Vagina (tissue), 2 donors: ENCODE results near the gene KLKB1. TPM values are rescaled to one million over a fixed set of nuclear protein-coding genes. Genes with fewer than 3 reads are reported as not detected.

Experiments
- DNase-seq, 2 donors: peaks; one replicate each; pipeline ENCODE4 v3.0.0-alpha.2; 2017; ENCODE audit errors: extremely low spot score in 2 of 2
- H3K27ac ChIP-seq: fragments of 200-600 bp; sonication (generic); one replicate; pipeline ENCODE4 v1.5.1; 2019
- H3K27me3 ChIP-seq: fragments of 200-600 bp; sonication (generic); one replicate; pipeline ENCODE4 v1.5.1; 2019
- H3K36me3 ChIP-seq, 2 donors: fragments of 200-600 bp; sonication (generic); one replicate each; pipeline ENCODE4 v1.5.1; 2017 to 2019
- H3K4me1 ChIP-seq: fragments of 200-600 bp; sonication (generic); one replicate; pipeline ENCODE4 v1.5.1; 2019
- H3K4me3 ChIP-seq, 2 donors: fragments of 200-600 bp; sonication (generic); 1 replicate in 1 of 2; 2 replicates in 1 of 2; pipeline ENCODE4 v1.5.1; 2016 to 2019
- H3K9me3 ChIP-seq: fragments of 200-600 bp; sonication (generic); one replicate; pipeline ENCODE4 v1.5.1; 2019
- CTCF ChIP-seq, 3 experiments: fragments of 450-650 bp in 2 of 3; fragments of 200-600 bp in 1 of 3; sonication (generic) in 1 of 3; IDR thresholded peaks; one replicate each; pipeline ENCODE4 v1.5.1; 2017 to 2019; ENCODE audit warnings: antibody characterized with exemption in 3 of 3, mild to moderate bottlenecking in 2 of 3, moderate library complexity in 2 of 3
- POLR2A ChIP-seq, 2 donors: fragments of 450-650 bp; IDR thresholded peaks; one replicate each; pipeline ENCODE4 v1.6.1; 2017; ENCODE audit warnings: antibody characterized with exemption in 2 of 2, mild to moderate bottlenecking in 2 of 2, moderate library complexity in 2 of 2
- POLR2AphosphoS5 ChIP-seq, 2 donors: sonication (generic); formaldehyde crosslinking; IDR thresholded peaks; one replicate each; pipeline ENCODE4 v1.9.0; 2017; ENCODE audit warnings: antibody characterized with exemption in 2 of 2, mild to moderate bottlenecking in 2 of 2, low read depth in 1 of 2; ENCODE audit not compliant: insufficient read depth in 1 of 2
- intact Hi-C: fragments of 100-400 bp; cut with DNase I; formaldehyde crosslinking; loops from one replicate; pipeline ENCODE4 v1.15.1; 2023
- total RNA-seq: library from RNA; depleted of rRNA; stranded (reverse); fragments of >200 nt; gene quantifications from one replicate; pipeline ENCODE4 v1.2.3, GENCODE V29; 2016

The KLKB1 gene
- total RNA-seq, 1 donor from 2014 or later: 0.98 TPM

GRCh38 chr4:186225848-186226247 lies 1.5 kb upstream of the KLKB1 start:
- Histone ChIP-seq H3K9me3 (no peaks in the 10 kb centered on the region), H3K36me3 (no peaks in the 10 kb centered on the region), H3K4me1 (peaks cover 10% of the 10 kb centered on the region), H3K27me3 (no peaks in the 10 kb centered on the region), H3K4me3 (no peak overlapping the region), H3K27ac (no peak overlapping the region)
- intact Hi-C loops: no loop called here
- TF ChIP-seq POLR2A (IDR thresholded peaks at IDR 0.05) (no peak), POLR2AphosphoS5 (IDR thresholded peaks at IDR 0.05; ENCODE audit: insufficient read depth in 1 of 2, low read depth in 1 of 2) (no peak), CTCF (IDR thresholded peaks at IDR 0.05) (no peak)
- DNase-seq: no peak

DNA sequence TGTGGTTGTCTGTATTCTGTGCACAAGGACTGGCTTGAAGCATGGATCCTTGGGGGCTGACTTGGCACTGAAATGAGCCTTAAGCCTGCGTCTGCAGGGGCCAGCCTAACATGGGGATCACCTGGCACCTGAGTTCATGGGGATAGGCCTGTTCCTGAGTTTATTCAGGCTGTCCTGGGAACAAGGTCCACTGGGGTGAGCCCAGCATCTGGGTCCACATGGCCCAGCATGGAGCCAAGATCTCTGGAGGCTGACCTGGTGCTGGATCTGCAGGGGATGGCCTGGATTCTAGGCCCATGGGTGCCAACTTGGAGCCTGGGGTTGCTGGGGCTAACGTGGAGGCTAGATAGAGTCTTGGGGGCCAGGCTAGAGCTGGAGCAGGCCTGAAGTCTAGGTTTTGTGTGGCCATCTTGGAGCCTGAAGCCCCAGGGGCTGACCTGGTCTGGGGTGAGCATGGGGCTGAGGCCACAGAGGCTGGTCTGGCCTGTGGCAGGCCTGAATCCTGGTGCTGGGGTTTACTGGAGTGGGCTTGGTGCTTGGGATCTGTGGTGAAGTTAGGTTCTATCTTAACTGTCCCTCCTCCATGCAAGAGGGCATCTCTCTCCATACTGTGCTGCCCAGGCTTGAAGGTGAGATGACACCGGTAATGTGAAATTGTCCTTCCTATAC lies 652 bp upstream of the KLKB1 start:
- DNase-seq: no peak
- H3K9me3 ChIP-seq: no peaks in the 10 kb centered on the region
- H3K4me1 ChIP-seq: peaks cover 10% of the 10 kb centered on the region
- no peaks in the 10 kb centered on the region for H3K36me3 ChIP-seq
- intact Hi-C loops: no loop called here
- TF ChIP-seq CTCF (IDR thresholded peaks at IDR 0.05) (no peak), POLR2AphosphoS5 (IDR thresholded peaks at IDR 0.05; ENCODE audit: insufficient read depth in 1 of 2, low read depth in 1 of 2) (no peak), POLR2A (IDR thresholded peaks at IDR 0.05) (no peak)
- no peak overlapping the region for H3K4me3 ChIP-seq
- H3K27ac ChIP-seq: no peak overlapping the region
- no peaks in the 10 kb centered on the region for H3K27me3 ChIP-seq

GRCh38 chr4:186227744-186228513 lies 622 bp downstream of the KLKB1 start:
- Histone ChIP-seq H3K4me1 (peaks cover 10% of the 10 kb centered on the region), H3K27ac (no peak overlapping the region), H3K9me3 (no peaks in the 10 kb centered on the region), H3K36me3 (no peaks in the 10 kb centered on the region), H3K4me3 (no peak overlapping the region), H3K27me3 (no peaks in the 10 kb centered on the region)
- no peak for DNase-seq
- TF ChIP-seq POLR2A (IDR thresholded peaks at IDR 0.05): no peak
- TF ChIP-seq CTCF (IDR thresholded peaks at IDR 0.05): no peak
- TF ChIP-seq POLR2AphosphoS5 (IDR thresholded peaks at IDR 0.05; ENCODE audit: insufficient read depth in 1 of 2, low read depth in 1 of 2): no peak
- intact Hi-C loops: no loop called here

DNA sequence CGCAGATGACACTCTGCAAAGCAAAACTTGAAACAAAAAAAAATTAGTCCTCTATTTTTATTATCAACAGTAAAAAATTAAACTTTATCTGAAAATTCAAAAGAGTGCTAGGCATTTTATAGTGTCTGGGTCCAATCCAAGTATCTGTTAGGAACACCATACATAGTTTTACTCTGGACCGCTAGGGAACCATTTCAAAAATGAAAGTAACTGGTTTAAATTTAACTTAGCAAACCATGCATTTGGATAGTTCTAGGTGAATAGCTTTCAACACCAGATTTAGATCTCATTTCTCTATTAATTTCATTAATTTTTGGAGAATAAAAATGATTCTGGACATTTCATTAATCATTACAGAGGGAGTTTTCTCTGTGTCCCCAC lies 1.2 kb downstream of the KLKB1 start:
- Histone ChIP-seq H3K27me3 (no peaks in the 10 kb centered on the region), H3K4me1 (peaks cover 10% of the 10 kb centered on the region), H3K27ac (no peak overlapping the region), H3K36me3 (no peaks in the 10 kb centered on the region), H3K4me3 (no peak overlapping the region), H3K9me3 (no peaks in the 10 kb centered on the region)
- intact Hi-C loops: no loop called here
- no peak for DNase-seq
- no peak for TF ChIP-seq POLR2A (IDR thresholded peaks at IDR 0.05)
- TF ChIP-seq POLR2AphosphoS5 (IDR thresholded peaks at IDR 0.05; ENCODE audit: insufficient read depth in 1 of 2, low read depth in 1 of 2): no peak

DNA sequence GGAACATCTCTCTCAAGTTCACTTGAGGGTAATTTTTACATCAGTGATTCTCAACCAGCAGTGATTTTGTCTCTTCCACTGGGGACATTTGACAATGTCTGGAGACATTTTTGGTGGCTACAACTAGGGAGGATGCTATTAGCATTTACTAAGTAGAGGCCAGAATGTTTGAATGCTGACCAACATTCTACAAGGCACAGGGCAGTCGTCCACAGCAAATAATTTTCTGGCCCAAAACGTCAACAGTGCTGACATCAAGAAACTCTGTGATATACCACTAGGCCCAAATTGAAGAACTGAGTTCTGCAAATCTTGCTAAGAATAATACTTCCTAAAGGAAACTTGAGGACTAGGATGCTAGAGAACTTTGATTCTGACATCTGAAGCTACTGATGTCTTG lies 7.1 kb downstream of the KLKB1 start:
- no peaks in the 10 kb centered on the region for H3K27me3 ChIP-seq
- H3K36me3 ChIP-seq: no peaks in the 10 kb centered on the region
- intact Hi-C loops: no loop called here
- H3K4me3 ChIP-seq: no peak overlapping the region
- no peak for DNase-seq
- no peak overlapping the region for H3K27ac ChIP-seq
- H3K9me3 ChIP-seq: no peaks in the 10 kb centered on the region
- H3K4me1 ChIP-seq: no peaks in the 10 kb centered on the region
- TF ChIP-seq POLR2AphosphoS5 (IDR thresholded peaks at IDR 0.05; ENCODE audit: insufficient read depth in 1 of 2, low read depth in 1 of 2) (no peak), POLR2A (IDR thresholded peaks at IDR 0.05) (no peak), CTCF (IDR thresholded peaks at IDR 0.05) (no peak)
